Activated CD8-positive, alpha-beta memory T cell treated with anti-CD3 and anti-CD28 coated beads for 24 hours (primary cell): ENCODE measurements around the gene CGB8.
A peak's percentile ranks its signal among the peaks of the same experiment; 100 is the strongest.
"Not testable (repeated sequence)": the region's sequence is repeated elsewhere in the genome, so short reads cannot be mapped to it uniquely, and the experiment has no call there.

ENCODE experiments used
- DNase-seq: peaks from one replicate; pipeline ENCODE4 v3.0.0-alpha.2; 2020

CGB8 gene

GRCh38 chr19:49049011-49049410, at the start of gene CGB8:
CGB8 (minus strand) TSS chr19:49049111; CDS start chr19:49048739, 372 bp downstream.
- DNase-seq = not testable (repeated sequence)

- DNase-seq = peak; percentile 87
Measured at GRCh38 chr19:49097453-49098288, 48.8 kb upstream of the CGB8 start.

- no peak for DNase-seq
Measured at GRCh38 chr19:49094505-49095482, 45.9 kb upstream of the CGB8 start.

- no peak for DNase-seq
Measured at GRCh38 chr19:49092686-49093085, 43.8 kb upstream of the CGB8 start.

- DNase-seq = no peak
Measured at GRCh38 chr19:49091391-49092038, 42.6 kb upstream of the CGB8 start.

GRCh38 chr19:49086296-49086695, 37.4 kb upstream of the CGB8 start:
- no peak for DNase-seq

GRCh38 chr19:49085868-49086232, 36.9 kb upstream of the CGB8 start:
- no peak for DNase-seq

GRCh38 chr19:49085020-49085867, 36.3 kb upstream of the CGB8 start, which contains the start of gene SNRNP70:
SNRNP70 (plus strand) TSS chr19:49085451; CDS start chr19:49086415, 964 bp downstream.
- DNase-seq = peak; percentile 99

- DNase-seq = no peak
Measured at GRCh38 chr19:49084206-49085019, 35.5 kb upstream of the CGB8 start.

- DNase-seq = no peak
Measured at GRCh38 chr19:49081273-49081672, 32.4 kb upstream of the CGB8 start.

- no peak for DNase-seq
Measured at GRCh38 chr19:49080392-49080791, 31.5 kb upstream of the CGB8 start.

- not testable (repeated sequence) for DNase-seq
Measured at GRCh38 chr19:49074869-49075268, 26.0 kb upstream of the CGB8 start.

- DNase-seq = no peak
Measured at GRCh38 chr19:49073514-49074378, 24.8 kb upstream of the CGB8 start.

GRCh38 chr19:49071860-49072547, 23.1 kb upstream of the CGB8 start:
- DNase-seq = no peak

GRCh38 chr19:49070416-49070815, 21.5 kb upstream of the CGB8 start:
- DNase-seq = no peak

- DNase-seq = no peak
Measured at GRCh38 chr19:49069026-49069425, 20.1 kb upstream of the CGB8 start.

- DNase-seq = no peak
Measured at GRCh38 chr19:49067554-49067953, 18.6 kb upstream of the CGB8 start.

GRCh38 chr19:49065905-49066512, 17.1 kb upstream of the CGB8 start:
- DNase-seq = no peak
